ELR (cell line): ENCODE measurements around the gene CD4.
"Not testable (repeated sequence)": the region's sequence is repeated elsewhere in the genome, so short reads cannot be mapped to it uniquely, and the experiment has no call there.

Experiments used
- DNase-seq: peaks from one replicate; pipeline ENCODE4 v3.0.0-alpha.2; 2015; ENCODE audit warnings: low read depth

Gene CD4

DNA sequence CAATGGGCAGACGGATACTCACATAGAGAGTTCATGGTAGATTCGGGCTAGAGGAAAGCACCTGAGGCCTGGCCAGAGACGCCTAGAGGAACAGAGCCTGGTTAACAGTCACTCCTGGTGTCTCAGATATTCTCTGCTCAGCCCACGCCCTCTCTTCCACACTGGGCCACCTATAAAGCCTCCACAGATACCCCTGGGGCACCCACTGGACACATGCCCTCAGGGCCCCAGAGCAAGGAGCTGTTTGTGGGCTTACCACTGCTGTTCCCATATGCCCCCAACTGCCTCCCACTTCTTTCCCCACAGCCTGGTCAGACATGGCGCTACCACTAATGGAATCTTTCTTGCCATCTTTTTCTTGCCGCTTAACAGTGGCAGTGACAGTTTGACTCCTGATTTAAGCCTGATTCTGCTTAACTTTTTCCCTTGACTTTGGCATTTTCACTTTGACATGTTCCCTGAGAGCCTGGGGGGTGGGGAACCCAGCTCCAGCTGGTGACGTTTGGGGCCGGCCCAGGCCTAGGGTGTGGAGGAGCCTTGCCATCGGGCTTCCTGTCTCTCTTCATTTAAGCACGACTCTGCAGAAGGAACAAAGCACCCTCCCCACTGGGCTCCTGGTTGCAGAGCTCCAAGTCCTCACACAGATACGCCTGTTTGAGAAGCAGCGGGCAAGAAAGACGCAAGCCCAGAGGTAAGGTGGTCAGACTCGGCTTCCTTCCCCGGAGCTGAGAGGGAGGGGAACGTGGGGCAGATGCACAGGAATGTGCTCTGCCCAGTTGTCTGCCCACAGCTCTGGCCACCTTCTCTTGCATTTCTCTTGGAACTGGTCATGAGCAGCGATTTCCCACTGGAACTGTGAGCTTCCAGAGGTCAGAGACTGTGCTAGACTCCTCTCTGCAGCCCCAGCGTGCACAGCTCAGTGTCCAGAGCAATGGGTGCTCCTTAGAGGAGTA, at the start of gene CD4:
Gene CD4 (plus strand): TSS at position 557 of the 953 bp plus-strand sequence. CDS start 10,611 bp downstream, outside the sequence.
- DNase-seq = no peak

DNA sequence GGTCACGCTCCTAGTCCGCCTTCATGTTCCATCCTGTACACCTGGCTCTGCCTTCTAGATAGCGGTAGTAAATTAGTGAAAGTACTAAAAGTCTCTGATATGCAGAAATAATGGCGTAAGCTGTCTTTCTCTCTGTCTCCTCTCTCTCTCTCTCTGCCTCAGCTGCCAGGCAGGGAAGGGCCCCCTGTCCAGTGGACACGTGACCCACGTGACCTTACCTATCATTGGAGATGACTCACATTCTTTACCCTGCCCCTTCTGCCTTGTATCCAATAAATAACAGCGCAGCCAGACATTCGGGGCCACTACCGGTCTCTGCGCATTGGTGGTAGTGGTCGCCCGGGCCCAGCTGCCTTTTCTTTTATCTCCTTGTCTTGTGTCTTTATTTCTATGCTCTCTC, 47.2 kb upstream of the CD4 start:
- DNase-seq = not testable (repeated sequence)

DNA sequence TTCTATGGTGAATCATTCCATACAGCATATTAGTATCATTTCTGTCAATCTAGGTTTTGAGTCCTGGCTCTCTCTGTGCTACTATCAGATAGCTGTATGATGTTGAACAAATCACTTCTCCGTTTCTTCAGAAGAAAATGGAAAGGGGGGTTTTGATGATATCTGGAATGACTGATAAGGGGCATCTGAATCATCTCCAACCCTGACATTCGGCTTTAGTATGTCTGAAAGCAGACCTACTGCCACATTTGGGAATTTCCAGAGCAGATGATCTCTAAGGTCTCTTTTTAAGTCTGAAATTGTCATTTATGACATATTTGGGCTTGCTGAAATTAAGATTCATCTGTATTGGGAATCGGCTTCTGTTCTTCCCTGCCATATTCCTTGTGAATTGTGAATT, 46.5 kb upstream of the CD4 start:
- no peak for DNase-seq

DNA sequence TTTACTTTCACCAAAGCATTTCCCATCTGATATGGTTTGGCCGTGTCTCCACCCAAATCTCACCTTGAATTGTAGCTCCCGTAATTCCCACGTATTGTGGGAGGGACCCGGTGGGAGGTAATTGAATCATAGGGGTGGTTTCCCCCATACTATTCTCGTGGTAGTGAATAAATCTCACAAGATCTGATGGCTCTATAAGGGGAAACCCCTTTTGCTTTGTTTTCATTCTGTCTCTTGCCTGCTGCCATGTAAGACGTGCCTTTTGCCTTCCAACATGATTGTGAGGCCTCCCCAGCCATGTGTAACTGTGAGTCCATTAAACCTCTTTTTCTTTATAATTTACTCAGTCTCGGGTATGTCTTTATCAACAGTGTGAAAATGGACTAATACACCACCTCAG, 46.0 kb upstream of the CD4 start:
- DNase-seq = not testable (repeated sequence)

DNA sequence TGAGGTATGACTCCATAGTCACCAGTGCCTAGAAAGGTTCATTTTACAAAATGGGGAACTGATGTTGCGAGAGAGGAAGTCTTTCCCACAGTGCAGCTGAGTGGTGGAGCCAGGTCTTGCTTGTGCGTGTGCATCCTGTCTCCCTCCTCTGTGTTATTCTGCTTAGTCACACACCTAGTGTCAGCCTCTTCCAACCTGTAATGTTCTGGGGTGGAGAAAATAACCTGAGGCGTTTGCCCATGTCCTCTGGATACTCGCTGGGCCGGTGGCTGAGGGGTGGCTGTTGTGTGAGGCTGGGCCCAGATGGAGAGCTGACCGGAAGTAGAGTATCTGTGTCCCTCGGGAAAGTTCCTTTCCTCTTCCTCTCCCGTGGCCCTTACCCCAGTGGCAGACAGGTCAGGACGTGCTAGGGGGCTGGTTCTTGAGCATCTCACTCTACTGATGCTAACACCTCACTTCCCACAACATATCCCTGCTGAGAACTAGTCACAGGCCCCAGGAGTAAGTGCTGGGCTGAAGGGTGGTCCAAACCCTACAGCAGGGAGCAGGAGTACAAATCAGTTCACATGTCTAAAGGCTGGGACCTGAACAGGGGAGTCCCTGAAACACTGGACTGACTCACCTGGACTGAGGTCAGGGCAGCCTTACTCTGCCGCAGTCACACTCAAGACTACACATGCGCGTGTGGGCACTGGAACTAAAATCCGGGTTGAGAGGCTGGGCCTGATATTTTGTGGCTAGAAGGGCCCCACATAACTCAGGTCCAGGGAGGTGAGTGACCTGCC, 43.4 kb upstream of the CD4 start:
- DNase-seq = peak; percentile 16

DNA sequence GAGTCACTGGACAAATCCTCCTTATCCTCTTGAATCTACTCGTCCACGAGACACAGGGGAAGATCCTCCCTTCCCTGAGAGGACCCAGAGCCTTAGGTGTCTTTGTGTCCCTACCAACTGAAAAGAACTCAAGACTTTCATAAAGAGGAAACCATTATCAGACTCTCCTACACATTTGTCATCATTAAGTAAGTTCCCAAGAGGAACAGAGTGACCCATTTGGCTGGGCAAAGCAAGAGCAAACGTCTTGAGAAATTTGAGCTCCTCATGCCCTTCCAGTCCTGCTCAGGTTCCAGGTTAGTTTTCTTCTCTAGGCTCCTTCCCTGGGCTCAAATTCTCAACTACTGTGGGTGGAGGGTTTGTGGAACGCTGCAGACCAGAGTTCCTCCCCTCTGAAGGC, 42.1 kb upstream of the CD4 start:
- no peak for DNase-seq

GRCh38 chr12:6748761-6749160, 40.6 kb upstream of the CD4 start:
- no peak for DNase-seq

- DNase-seq = no peak
These were observed 38.8 kb upstream of the CD4 start for GRCh38 chr12:6750506-6750905.

- no peak for DNase-seq
These were observed 37.6 kb upstream of the CD4 start for GRCh38 chr12:6751767-6752166.

DNA sequence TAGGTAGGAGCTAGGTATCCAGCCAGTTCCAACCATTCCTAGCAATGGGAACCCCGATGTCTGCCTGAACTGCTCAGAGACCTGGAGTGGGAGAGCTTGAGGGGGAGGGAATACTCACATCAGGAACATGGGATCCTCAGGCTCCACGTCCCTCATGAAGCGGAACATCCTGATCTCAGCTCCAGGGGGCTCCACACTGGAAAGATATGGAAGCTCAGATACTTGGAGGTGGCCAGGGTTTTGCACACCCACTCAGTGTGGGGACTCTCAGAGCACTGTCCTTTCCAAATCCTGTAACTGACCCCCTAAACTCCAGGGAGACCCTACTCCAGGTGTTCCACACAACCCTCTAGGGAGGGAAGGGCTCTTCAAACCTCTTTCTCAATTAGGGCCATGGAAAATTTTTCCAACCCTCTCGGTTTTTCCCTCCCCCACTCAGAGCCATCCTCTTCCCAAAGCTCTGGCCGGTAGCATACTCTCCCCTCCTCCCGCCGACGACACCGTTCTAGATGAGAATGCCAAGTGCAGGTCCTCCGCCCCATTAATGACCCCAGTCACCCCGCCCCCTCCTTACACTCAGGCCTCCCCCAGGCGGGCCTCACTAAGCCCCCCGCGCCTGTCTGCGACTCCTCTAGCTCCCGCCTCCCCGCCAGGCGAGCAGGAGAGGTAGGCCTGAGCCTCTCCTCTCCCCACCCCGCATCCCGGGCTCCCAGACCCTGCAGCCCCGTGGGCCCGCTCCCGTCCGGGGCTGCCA, 37.0 kb upstream of the CD4 start:
- peak; percentile 74 for DNase-seq

DNA sequence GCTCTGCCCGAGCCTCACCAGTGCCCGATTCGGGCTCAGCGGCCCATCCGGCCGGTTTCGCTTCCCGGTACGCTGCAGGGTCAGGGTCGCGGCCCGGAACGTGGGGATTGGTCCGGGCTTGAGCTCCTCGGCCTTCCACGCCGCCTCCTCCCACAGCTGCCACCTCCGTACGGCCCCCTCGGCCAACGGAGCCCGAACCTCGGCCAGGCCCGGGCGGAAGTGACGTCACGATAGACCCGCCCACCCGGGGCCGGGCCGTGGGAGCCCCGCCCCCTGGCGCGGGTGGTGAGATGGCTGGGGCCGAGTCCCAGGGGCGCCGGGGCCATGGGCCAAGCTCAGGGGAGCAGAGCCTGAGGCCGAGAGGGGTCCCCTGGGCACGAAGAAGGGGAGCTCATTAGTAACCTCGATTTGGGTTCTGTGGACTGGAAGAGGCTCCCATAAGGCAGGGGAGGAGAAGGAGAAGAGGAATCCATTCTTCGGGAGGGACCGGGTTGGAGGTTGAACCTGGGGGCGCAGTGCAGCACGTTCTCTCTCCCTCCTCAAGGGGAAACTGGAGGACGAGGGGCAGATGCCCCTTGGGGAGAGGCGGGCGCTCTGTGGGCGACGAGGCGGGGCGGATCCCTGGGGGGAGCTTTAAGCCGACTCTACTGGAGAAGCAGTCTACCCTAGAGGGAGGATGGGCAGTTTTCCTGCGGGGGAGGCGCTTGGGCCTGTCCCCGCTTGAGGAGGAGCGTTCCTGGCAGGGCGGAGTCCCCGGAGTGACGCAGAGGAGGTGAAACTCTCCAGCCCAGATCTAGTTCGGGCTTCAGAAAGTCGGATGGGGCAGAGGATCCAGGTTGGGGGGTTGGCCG, 36.2 kb upstream of the CD4 start, which contains the start of gene MLF2:
Gene MLF2 (minus strand): TSS at position 221 of the 851 bp plus-strand sequence. CDS start 807 bp downstream, outside the sequence.
- peak; percentile 99 for DNase-seq

- DNase-seq = no peak
These were observed 35.5 kb upstream of the CD4 start for GRCh38 chr12:6753772-6754356.

GRCh38 chr12:6754411-6754810, 34.9 kb upstream of the CD4 start:
- no peak for DNase-seq

- no peak for DNase-seq
These were observed 32.2 kb upstream of the CD4 start for GRCh38 chr12:6757028-6757690.

DNA sequence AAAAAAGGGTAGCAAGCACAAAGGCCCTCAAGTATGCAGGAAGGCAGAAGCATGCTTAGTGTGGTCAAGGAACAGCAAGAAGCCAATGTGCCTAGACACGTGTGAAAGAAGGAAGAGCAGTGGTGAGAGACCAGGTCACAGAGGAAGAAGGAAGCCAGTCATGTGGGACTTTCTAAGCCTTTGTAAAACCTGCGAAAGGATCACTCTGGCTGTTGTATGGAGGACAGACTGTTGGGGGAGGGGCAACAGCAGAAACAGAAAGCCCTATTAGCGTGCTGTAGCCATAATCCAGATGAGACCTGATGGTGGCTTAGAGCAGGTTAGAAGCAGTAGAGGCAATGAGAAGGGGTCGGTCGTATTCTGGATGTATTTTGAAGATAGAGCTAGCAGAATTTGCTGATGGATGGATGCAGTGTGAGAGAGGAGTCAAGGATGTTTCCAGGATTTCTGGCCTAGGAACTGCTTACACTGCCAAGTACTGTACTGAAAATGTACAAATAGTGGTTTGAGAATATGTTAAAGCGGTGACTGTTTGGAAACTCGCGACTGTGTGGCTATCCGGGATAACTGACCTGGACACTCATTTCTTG, 30.7 kb upstream of the CD4 start:
- no peak for DNase-seq

DNA sequence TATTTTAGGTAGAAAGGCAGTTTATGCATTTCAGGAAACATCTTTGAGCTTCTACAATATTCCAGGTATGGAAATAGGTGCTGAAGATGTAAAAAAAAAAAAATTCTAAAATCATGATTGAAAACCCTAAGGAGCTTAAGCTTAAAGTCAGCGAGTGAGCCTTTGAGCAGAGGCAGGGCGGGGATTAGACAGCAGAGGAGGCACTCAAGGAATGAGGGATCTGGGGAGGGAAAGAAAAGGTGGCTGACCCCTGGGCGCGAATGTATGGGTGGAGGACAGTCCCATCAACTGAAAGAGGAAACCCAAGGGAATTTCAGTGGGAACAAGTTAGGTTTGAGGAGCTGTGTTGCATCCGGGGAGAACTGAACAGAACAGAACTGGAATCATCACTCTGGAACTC, 29.6 kb upstream of the CD4 start:
- no peak for DNase-seq

GRCh38 chr12:6763380-6763779, 25.9 kb upstream of the CD4 start:
- no peak for DNase-seq

DNA sequence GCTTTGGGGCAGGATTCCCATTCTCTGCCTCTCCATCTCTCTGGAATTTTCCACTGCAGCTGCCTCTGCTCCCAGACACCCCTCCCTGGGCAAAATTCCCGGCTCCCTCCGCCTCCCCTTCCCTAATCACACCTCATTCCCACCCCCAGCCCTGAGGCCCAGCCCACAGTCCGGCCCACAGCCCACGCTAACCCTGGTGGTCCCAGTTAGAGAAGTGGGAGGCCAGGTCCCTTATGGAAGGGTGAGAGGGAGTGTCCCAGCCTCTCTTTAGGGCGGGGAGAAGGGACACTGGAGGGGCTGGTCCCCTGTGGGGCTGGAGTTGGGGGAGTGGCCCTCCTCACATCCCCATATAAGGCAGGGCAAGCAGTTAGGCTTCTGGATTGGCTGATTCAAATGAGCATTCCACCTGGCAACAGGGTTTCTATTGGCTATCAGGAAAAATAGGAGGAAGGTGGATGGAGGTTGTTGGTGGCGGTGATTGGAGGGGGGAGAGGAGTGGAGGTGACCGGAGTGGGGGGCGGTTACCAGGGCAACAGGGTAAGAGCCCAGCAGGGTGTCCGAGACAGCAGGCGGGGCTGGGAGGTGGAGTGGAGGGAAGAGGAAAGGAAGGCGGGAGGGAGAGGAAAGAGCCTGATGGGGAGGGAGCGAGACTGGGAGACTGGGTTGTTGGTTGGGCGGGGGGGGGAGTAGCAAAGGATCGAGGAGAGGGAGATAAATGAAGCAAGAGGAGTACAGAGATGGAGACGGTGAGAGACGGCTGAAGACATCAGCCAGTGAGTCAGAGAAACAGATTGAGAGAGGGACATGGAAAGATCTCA, 25.1 kb upstream of the CD4 start:
- DNase-seq = peak; percentile 98

- peak; percentile 37 for DNase-seq
These were observed 24.2 kb upstream of the CD4 start for GRCh38 chr12:6765048-6765633.
